NOMO-1 (cell line): ENCODE results near the gene PRKG2.
A peak's percentile ranks its signal among the peaks of the same experiment; 100 is the strongest.

Source experiments
- DNase-seq, 2 experiments: peaks; one replicate each; lab custom pipeline; 2025; ENCODE audit not compliant: unreplicated experiment in 2 of 2; lab: John Stamatoyannopoulos, UW

PRKG2 gene

DNA sequence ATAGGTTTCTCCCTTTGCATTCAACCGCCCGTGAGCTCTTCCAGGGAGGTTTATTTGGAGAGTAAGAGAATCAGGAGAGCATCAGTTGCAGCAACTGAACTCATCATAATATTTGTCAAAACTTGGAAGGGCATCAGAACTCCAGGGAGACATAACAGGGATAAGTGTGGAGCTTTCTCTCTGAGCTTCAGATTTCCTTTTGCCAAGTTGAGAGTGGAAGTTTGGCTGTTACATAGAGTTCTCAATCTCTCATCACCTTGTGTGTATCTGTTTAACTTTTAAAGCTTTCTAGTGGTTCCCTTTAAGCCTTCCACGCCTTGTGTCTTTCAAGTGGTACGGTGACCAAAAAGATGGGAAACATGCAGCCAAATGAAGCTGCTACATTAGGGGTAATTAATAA, 165.7 kb downstream of the PRKG2 start:
- DNase-seq, result no peak

DNA sequence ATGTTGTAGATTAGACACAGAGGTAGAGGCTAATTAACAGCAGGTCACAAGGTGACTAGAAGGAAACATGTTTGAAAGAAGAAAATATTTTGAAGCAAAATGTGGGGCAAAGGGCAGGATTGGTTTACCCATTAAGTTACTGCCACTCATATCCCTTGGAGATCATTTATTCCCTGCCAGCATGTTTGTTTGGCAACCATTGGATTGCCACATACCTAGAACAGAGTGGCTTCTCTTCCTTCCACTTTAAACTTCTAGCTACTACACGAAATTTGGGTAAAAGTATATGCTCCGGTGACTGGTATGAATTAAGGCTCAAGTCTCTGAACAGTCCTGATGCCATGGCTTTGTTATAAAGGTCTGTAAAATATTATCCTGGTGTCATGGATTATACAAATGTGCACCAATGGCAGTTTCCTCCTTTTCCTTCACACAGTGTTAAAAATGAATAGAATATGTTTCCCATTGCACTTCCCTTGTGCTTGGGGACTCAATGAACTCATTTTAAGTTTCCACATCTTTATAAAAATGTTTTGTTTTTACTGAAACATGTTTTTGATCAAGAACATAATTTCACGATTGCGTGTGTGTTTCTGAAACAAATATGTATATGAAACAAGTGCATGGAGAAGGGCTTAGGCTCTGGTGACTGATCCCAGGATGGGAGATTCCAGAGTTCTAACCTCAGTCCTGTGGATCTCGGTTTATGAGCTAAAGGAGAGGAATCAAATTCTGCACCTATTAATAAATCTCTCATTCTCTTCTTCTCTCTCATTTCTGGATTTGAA, 172.2 kb downstream of the PRKG2 start:
- no peak for DNase-seq

DNA sequence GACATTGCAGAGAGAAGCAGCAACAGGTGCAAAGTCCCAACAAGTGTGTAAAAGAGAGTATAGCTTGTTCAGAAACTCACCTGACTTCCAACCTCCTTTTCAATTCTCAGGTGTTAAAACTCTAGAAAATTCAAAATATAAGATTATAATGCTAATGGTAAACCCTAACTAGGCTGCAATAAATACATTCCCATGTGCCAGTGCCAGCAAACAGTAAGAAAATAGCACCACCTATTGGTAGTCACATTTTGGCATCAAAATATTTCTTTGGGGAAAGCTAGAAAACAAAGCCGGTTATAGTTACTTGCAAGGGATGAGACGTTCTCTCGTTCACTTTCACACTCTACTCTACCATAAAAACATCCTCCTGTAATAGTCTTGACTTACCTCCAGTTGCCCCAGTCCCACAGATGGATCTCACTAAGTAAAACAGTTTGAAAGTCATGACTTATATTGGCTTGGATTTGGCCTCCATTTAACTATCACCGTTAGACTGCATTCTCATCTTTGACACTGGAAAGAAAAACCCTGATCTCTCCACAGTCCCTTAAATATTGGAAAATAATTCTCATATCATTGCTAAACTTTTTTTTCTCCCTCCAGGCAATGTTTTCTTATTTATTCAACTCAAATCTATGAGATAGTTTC, 174.9 kb downstream of the PRKG2 start:
- peak; percentile 8 to 23 for DNase-seq

DNA sequence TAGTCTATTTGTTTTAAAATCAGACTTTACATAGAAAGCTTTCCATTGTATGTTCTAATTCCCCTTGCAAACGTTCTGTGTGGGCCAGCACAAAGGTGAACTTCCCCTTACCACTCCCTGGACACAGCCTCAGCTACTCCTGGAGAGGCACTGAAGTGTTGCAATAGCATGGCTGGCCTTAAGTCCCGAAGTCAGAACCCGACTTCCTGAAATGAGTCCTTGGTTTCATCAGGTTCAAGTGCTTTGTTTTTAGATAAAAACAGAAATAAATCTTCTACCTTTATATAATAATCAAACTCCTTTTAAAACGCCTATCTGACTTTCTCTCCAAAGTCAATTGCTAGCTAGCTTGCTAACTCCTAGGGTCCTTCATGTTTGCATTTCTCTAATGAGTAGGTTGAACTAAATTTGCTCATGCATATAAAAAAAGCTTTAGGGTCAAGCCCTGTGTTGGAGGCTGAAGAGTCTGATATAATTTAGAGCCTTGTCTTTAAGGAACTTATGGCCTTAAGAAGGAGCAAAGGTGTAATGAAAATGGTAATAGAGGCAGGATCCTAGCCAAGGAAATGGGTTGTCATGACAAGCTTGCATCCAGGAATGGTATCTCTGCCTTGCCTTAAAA, 175.6 kb downstream of the PRKG2 start:
- peak; percentile 2 to 12 for DNase-seq

DNA sequence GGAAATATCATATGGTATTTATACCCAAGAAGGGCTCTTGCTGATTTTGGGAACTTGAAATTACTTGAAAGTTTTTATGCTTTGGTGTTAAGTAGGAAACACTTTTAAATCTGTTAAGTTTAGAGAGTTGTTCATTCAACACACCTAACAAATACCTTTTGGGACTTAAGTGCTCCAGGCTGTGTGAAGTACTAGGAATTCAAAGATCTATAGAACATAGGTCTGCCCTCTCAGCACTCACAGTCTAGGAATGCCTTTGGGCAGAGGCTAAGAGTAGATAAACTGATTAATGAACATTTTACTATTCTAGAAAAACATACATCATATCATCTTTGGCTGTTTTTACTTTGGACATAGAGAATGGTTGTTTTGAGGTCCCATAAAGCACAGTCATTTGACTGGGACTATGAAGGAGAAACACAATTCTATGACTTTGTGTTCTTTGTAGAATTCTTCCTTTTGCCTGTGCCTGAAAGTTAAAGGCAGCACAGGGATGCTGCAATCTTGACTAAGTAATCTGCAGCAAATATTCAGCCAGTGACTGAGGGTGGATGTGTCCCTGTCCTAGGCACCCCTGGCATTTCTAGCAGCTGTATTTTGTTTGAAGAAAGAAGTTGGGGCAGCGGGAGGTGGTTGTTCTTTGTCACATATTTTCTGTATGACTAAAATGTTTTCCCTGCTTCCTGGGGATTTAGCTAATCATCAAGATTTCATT, 176.2 kb downstream of the PRKG2 start:
- no peak for DNase-seq
